ENCODE results near the gene SNPH. TPM values are rescaled to one million over a fixed set of nuclear protein-coding genes. Genes with fewer than 3 reads are reported as not detected.

Gene SNPH
- total RNA-seq, 1 donor from 2014 or later: 4.6 TPM

- TF ChIP-seq, protein P1, sequence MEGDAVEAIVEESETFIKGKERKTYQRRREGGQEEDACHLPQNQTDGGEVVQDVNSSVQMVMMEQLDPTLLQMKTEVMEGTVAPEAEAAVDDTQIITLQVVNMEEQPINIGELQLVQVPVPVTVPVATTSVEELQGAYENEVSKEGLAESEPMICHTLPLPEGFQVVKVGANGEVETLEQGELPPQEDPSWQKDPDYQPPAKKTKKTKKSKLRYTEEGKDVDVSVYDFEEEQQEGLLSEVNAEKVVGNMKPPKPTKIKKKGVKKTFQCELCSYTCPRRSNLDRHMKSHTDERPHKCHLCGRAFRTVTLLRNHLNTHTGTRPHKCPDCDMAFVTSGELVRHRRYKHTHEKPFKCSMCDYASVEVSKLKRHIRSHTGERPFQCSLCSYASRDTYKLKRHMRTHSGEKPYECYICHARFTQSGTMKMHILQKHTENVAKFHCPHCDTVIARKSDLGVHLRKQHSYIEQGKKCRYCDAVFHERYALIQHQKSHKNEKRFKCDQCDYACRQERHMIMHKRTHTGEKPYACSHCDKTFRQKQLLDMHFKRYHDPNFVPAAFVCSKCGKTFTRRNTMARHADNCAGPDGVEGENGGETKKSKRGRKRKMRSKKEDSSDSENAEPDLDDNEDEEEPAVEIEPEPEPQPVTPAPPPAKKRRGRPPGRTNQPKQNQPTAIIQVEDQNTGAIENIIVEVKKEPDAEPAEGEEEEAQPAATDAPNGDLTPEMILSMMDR (conservative IDR thresholded peaks at IDR 0.05; ENCODE audit: low read depth, low read length): no peak
- no peak overlapping the region for H3K4me3 ChIP-seq (ENCODE audit: low read depth, low read length)
- no peak for DNase-seq (ENCODE audit: low read depth)
Observed at GRCh38 chr20:1292620-1293019, 26.5 kb downstream of the SNPH start.

DNA sequence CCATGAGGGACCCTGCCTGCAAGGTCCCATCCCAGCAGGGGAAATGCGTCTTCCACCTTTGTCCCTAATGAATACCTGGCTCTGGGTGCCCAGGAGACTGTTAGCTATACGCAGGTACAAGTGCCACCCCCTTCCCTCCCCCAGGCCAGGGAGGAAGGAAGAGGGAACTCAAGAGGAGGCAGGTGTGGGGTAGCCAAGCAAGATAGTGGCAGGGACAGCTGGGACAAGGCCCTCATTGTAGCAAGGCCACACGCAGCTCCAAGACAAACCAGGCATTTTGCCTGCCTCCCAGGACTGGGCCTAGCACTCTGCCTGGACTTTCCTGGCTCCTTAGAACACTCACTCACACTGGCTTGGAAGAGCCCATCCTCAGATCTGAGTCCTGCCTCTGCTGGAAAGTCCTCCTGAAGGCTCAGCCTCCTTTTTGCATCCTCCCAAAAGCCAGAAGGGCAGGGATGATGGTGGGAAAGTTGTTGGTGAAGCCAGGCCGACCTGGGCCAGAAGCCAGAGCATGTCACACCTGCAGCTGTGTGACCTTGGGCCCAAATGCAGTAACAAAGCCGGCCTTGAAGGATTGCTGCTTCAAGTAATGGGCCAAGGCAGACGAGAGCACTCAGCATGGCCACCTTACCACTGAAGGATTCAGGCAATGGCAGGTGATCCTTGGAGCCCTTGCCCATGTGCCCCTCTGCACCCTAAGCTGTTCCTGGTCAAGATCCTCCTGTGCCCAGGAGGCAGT is 27.7 kb downstream of the SNPH start:
- TF ChIP-seq, protein P1 (conservative IDR thresholded peaks at IDR 0.05; ENCODE audit: low read depth, low read length): no peak
- DNase-seq (ENCODE audit: low read depth): no peak
- H3K4me3 ChIP-seq (ENCODE audit: low read depth, low read length): no peak overlapping the region

GRCh38 chr20:1294497-1294896 is 28.4 kb downstream of the SNPH start:
- TF ChIP-seq, protein P1 (conservative IDR thresholded peaks at IDR 0.05; ENCODE audit: low read depth, low read length): no peak
- DNase-seq (ENCODE audit: low read depth): no peak
- no peak overlapping the region for H3K4me3 ChIP-seq (ENCODE audit: low read depth, low read length)

GRCh38 chr20:1295276-1295930 is 29.3 kb downstream of the SNPH start:
- no peak overlapping the region for H3K4me3 ChIP-seq (ENCODE audit: low read depth, low read length)
- DNase-seq (ENCODE audit: low read depth): no peak
- TF ChIP-seq, protein P1 (conservative IDR thresholded peaks at IDR 0.05; ENCODE audit: low read depth, low read length): no peak

GRCh38 chr20:1296117-1296610 is 30.1 kb downstream of the SNPH start:
- TF ChIP-seq, protein P1 (conservative IDR thresholded peaks at IDR 0.05; ENCODE audit: low read depth, low read length): no peak
- H3K4me3 ChIP-seq (ENCODE audit: low read depth, low read length): no peak overlapping the region
- no peak for DNase-seq (ENCODE audit: low read depth)

- DNase-seq (ENCODE audit: low read depth): no peak
- TF ChIP-seq, protein P1 (conservative IDR thresholded peaks at IDR 0.05; ENCODE audit: low read depth, low read length): no peak
- no peak overlapping the region for H3K4me3 ChIP-seq (ENCODE audit: low read depth, low read length)
Observed at GRCh38 chr20:1296922-1297321, 30.8 kb downstream of the SNPH start.

All from epithelial cell of proximal tubule (primary cell).